GM10847 (cell line): ENCODE results near the gene CDKN2B.

Experiments used
- POLR2A ChIP-seq: IDR thresholded peaks from 2 replicates; pipeline ENCODE4 v1.6.1; 2011; ENCODE audit not compliant: insufficient read length; ENCODE audit errors: extremely low read depth

Gene CDKN2B

DNA sequence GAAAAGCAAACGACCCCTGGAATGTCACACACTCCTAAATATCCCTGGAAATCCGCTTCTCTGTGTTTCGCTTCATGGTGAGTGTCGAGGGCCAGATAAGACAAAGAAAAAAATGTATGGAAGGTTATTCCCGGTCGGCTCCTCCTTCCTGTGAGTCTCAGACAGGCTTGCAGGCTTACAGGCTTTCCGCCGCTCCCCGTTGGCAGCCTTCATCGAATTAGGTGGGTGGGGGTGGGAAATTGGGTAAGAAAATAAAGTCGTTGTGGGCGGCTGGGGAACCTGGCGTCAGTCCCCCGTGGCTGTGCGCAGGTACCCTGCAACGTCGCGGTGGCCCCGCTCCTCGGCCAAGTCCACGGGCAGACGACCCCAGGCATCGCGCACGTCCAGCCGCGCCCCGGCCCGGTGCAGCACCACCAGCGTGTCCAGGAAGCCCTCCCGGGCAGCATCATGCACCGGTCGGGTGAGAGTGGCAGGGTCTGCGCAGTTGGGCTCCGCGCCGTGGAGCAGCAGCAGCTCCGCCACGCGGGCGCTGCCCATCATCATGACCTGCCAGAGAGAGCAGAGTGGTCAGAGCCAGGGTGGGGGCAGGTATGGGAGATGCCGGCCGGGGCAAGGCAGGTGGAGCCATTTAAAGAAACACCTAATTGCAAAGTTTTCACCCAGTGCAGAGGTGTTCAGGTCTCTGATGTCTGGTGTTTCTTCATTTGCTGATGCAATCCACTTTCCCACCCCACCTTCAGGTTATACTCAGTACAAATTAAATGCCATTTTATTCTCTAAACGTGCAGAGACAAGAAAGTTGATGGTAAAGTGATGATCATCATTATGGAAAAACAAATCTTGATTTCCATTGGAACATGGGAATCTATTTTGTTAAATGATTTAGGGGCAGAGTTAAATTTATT lies 3.2 kb downstream of the CDKN2B start:
- no peak for TF ChIP-seq POLR2A

DNA sequence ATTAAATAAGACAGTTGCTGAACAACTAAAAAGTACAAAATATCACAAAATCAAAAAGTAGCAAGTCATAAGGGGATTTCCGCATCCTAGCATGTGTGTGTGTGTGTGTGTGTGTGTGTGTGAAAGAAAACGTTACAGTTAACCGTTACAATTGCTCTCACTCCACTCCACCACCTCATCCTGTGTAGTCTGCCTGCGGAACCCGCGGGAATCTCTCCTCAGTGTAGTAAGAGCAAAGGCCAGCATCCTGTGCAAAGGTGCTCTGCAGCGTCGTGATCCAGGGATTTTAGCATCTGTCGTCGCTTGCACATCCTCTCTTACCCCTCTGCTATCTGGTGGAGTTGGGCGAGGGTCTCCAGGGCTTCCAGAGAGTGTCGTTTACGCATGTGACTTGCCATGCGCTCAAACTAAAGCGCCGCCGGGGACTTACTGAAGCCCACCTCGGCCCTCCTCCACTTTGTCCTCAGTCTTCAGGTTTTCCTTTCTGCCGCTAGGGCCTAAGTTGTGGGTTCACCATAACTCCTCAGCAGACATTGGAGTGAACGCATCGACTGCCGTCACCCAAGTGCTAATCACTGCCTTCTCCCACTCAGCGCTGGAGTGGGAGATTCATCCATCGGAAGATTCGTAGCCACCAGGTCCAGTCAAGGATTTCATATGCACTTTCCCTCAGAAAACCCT lies 3.9 kb downstream of the CDKN2B start:
- no peak for TF ChIP-seq POLR2A

DNA sequence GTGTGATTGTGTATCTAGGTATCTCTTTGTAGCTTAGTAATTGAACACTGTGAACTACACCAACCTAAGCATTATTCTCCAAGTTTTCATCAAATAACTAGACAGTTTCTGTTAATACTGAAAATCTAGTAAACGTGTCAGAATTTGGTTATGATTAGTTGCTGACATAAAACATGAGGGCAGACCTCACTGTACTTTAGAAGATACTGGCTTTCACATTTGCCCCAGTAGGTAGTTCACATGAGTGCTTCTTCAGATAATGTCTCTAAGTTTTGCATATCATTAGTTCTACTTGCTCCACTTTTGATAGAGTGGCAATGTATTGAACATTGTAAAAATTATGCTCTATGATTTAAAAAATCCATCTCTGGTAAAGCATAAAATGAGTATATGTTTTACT lies 7.1 kb downstream of the CDKN2B start:
- no peak for TF ChIP-seq POLR2A

DNA sequence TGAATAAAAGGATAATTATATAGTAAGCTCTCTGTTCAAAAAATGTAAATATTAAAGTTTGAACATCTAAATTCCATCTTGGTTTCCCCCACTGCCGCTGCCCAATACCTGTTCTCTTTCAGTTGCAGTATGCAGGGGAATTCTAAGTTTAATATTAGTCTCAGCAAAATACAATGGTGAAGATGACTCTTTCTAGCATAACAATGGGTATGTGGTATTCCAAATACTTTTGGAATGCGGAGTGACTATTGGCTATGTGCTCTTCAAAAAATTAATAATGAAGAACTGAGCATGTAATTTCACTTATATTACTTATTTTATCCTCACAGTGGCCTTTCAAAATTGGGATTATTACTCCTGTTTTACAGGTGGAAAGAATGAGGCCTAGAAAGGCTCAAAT lies 11.1 kb downstream of the CDKN2B start:
- no peak for TF ChIP-seq POLR2A

DNA sequence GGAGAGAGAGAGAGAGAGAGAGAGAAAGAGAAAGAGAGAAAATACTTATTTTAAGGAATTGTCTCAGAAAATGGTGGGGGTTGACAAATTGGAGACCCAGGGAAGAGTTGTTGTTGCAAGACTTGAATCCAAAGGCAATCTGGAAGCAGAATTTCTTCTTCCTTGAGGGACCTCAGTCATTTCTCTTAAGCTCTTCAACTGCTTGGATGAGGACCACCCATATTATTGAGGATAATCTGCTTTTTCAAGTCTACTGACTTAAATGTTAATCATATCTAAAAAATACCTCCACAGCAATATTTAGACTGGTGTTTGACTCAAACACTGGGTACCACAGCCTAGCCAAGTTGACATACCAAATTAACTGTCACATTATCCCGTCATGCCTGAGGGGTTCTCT lies 11.6 kb downstream of the CDKN2B start:
- no peak for TF ChIP-seq POLR2A

DNA sequence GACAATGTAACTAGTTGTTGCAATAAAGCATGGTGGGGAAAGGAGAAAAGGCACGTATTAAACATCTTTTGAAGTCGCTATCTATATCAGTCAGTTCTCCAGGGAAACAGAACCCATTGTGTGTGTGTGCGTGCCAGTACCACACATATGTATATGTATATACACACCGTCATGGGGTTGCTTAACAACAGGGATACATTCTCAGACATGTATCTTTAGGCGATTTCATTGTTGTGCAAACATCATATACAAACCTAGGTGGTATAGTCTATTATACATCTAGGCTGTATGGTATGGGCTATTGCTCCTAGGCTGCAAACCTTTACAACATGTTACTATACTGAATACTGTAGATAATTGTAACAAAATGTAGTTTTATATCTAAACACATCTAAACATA lies 12.2 kb downstream of the CDKN2B start:
- no peak for TF ChIP-seq POLR2A

DNA sequence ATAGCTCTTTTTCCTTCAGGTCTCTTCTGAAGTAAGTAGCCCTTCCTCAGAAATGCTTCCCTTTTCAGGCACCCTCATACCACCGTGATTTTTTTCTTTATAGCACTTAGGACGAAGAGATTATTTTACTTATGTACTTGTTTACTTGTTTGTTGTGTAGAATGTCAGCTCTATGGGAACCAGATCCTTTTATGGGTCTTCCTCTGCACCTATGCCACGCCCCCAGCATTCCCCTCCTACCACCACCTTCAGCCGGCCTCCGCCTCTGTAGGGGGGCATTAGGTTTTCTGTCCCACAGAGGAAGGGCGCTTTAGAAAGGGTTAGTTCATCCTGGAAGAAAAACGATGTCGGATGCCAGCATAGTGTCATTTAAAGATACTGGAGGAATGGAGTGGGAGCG lies 12.7 kb downstream of the CDKN2B start:
- TF ChIP-seq POLR2A, result no peak

DNA sequence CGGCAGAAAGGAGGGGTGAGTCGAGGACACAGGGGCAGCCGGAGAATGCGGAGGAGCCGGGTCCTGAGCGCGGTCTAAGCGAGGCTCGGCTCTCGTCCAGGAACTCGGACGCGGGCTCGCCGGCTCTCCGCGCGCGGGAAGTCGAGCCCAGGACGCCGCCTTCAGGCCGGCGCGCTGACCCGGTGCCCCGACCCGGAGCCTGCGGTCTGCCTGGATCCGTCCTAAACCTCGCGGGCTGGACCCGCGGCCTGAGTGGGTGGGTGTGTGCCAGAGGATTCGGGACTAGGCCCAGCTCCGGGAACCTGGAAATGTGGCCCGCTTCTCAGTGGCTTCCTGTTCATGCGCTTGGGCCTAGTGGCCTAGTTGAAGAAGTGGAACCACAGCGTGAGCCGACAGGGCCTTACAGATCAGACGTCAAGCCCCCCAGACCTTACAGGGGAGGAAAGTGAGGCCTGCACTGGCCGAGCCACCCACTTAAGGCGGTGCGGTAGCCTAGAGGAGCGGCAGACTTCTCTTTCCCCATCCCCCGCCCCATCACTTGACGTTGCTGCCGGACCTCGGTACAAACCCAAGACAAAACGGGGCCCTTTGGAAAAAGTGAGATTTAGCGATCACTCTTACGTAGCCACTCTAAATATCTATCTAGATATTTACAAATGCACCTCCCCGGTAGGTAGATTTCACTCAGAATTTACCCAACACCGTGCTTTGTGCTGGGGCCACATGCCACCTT lies 13.3 kb downstream of the CDKN2B start:
- no peak for TF ChIP-seq POLR2A

DNA sequence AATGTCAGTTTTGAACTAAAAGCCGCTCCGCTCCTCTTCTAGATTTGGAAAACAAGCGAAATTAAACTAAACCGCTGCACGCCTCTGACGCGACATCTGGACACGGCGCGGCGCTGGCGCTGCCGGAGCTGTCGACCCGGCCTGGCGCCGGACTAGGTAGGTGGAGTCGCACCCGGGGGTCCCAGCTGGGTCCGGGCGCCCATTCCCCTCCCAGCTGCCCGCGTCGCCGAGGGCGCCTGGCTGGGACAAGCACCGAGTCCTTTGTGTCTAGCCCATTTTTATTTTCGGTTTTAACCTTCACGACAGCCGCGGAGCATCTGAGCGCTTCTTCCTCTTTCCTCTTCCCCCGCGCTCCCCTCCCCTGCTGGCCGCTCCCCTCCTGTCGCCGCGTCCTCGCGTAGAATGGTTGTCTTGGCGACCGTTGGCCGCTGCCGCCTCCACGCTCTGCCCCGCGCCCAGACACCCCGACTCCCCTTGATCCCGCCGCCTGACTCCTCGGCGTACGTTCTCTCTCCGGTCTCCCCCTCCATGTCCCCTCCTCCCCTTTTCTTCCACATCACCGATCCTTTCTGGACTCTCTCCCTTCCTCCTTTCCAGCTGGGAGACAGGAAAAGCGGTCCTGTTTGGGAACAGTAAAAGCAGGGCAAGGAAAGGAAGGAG lies 14.0 kb downstream of the CDKN2B start:
- TF ChIP-seq POLR2A, result peak; percentile 43

DNA sequence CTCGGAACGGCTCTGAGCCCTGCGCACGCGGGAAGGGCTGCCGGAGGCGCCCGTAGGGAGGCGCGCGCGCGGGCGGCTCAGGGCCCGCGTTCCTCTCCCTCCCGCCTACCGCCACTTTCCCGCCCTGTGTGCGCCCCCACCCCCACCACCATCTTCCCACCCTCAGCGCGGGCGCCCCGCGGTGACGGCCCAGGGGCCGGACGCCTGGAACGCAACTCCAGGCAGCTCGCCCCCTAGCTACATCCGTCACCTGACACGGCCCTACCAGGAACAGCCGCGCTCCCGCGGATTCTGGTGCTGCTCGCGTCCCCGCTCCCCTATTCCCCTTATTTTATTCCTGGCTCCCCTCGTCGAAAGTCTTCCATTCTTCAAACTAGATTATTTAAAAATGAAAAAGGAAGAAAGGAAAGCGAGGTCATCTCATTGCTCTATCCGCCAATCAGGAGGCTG lies 14.5 kb downstream of the CDKN2B start, which contains the start of gene CDKN2B-AS1:
TSS of gene CDKN2B-AS1 (plus strand) at position 236 of the 450 bp plus-strand sequence.
- peak; percentile 9 for TF ChIP-seq POLR2A

DNA sequence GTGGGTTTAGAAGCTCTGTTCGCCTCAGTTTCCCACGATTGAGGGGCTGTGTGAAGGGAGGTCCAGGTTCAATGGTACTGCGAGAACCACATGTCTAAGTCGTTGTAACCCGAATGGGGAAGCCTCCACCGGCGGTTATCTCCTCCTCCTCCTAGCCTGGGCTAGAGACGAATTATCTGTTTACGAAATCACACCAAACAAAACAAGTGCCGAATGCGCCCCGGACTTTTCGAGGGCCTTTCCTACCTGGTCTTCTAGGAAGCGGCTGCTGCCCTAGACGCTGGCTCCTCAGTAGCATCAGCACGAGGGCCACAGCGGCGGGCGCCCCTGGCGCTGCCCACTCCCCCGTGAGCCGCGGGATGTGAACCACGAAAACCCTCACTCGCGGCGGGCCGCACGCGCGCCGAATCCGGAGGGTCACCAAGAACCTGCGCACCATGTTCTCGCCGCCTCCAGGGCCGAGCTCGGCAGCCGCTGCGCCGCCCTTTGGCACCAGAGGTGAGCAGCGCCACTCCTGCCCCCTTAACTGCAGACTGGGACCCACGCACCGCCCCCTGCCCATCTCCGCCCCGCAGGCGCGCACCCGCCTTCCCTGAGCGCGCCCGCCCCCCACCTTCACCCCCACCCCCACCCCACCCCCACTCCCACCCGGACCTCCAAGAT lies 15.1 kb downstream of the CDKN2B start, which contains the start of gene CDKN2A:
TSS of gene CDKN2A (minus strand) at position 500 of the 663 bp plus-strand sequence.
- TF ChIP-seq POLR2A, result peak; percentile 21

DNA sequence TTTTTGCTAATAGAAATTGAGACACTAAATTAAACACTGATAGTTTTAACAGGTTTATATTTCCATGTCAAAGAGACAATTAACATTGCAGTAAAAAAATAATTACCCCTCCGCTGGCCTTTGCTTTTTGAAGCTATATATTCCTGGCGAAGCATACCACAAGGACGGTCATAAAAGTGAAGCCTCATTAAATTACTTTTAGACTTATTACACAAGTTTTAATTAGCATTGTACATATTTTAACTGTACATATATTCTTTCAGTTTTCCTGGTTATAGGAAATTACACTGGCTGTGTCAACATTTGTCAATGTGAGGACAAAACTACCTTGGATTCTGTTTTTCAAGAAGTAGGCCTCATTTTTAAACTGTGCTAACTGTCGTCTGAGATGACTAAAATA lies 16.1 kb downstream of the CDKN2B start:
- TF ChIP-seq POLR2A, result no peak

DNA sequence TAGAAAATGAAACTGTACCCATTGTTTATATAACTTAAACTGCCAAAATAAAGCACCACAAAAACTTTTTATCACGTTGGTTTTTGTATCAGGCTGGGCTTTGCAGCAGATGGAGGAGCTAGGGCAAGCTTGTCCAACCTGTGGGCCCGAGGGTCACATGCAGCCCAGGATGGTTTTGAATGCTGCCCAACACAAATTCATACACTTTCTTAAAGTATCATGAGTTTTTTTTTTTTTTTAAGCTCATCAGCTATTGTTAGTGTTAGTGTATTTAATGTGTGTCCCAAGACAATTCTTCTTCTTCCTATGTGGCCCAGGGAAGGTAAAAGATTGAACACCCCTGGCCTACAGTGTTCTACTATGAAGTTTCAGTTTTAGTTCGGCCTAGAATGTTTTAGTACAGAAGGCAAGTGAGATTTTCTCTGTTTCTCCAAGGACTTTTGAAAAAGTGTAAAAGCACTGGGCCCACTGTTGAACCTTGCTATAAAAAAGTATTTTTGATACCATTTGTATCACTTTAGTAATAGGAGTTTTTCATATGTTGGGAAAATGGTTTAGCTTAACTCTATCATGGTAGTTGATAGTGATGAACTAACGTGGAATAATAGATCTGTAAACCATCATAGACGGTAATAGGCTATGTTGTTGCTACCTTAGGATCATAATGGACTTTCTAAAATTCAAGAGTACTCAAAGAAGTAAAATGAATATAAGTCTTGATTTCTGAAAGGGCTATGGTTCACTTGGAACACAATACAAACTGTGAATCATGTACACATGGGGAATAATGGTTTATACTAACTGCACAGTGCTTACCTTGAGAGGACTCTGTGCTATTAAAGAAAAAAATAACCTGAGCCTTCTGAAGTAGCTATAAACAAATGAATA lies 17.8 kb downstream of the CDKN2B start:
- no peak for TF ChIP-seq POLR2A
